ENCODE measurements around the gene DDIT3.

DDIT3 gene

DNA sequence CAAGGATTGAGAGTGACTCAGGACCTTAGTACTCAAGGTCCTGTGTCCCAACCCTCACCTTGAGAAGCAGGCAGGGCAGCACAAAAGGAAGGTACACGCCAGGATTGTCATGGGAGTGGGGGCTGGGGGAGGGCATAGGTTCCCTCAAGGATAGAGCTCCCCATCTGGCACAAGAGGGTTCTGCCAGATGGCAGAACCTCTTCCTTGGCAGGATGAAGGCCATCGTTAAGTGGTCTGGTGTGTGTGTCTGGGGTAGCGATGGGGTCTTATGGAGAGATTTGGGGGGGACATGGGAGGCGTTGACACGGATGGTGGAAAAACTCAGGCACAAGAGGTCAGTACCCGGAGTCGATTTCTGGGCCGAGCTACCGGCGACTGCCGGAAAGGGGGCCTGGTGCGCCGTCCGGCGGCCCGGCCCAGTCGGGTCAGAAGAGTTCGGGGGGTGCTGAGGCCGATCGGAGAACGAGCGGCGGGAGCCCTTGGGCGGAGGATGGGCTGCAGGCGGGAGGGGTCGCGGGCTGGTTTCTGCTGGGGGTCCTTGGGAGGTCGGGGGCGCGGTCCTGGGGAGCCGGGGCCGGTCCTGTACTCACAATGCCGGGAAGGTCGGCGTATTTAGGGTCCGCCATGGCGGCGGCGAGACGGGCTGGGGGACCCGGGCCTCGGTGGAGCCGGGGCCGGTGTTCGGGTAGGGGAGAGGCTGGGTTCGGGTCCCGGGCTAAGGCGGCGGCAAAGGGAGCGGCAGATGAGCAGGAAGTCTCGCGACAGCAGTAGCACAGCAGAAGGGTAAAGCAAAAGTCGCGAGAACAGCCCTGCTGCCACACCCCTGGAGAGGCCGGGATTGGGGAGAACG lies 26.3 kb upstream of the DDIT3 start, which contains the start of gene DCTN2:
Gene DCTN2 (minus strand): TSS at position 755 of the 850 bp plus-strand sequence. CDS start 129 bp downstream, at position 626.
- DNase-seq: peak; percentile 91 to 94

DNA sequence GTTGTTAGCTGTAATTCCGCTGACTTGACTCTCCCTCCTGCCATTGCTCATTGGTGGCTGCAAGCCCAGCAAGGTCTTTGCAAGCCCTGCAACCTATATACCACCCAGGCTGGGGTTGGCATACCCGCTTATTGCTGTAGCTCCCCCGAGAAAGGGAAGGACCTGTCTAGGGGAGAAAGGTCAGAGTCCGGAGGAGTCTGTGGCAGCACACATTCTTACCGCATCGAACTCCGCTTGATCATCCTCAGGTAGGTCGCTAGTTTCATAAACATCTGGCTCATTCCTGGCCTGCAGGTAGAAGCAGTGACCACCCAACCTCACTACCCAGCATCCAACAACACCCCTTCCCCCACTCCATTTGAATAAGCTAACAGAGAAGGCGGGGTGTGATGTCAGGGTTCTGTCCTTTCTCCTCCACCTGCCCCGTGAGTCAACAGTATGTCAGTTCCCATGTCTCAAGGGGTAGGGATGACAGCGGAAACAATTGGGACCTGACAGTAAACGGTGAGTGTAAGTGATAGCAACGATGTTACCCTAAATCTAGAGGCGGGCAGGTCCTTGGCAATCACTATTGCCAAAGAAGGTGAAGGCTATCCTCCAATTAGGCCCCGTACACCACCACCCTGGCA lies 25.6 kb upstream of the DDIT3 start:
- DNase-seq: no peak

DNA sequence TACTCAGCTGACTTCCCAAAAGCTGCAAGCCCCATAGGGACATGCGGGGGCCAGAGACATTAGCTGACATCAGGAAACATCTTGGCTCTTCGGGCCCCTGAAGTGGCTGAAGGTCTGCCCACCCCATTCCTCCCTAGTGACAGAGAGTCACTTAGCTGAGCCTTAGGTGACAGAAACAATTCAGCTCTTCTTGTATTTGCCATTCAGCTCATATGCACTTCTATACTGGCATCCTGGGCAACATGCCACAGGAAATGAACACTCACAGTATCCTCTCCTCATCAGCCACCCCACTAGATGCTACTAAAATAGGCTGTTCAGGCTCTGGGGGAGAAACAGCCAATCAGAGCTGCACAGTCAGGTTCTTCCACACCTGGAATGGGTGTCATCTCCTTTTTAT lies 23.3 kb upstream of the DDIT3 start:
- DNase-seq: no peak

- DNase-seq: no peak
These were observed 21.4 kb upstream of the DDIT3 start for GRCh38 chr12:57541717-57542116.

DNA sequence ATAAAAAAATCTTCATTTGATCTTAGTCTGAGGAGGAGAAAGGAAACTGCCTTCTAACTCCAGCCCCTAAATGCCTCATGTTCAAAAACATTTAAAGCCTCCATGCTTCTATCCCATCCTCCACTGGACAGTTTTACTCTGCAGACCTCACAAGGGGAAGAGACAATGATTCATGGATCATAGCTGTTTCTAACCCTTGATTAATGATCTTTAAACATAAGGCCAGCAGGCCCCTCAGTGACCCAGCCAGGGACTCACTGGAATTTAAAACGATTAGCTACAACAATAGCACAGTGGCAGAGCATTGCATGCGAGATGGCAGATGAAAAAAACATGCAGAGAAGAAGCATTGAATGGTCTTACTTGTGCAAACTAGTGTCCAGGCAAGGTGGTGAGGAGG lies 20.7 kb upstream of the DDIT3 start:
- no peak for DNase-seq

- no peak for DNase-seq
These were observed 18.9 kb upstream of the DDIT3 start for GRCh38 chr12:57539134-57539768.

GRCh38 chr12:57536597-57536942 lies 16.3 kb upstream of the DDIT3 start:
- DNase-seq: no peak

- no peak for DNase-seq
These were observed 15.7 kb upstream of the DDIT3 start for GRCh38 chr12:57535764-57536596.

DNA sequence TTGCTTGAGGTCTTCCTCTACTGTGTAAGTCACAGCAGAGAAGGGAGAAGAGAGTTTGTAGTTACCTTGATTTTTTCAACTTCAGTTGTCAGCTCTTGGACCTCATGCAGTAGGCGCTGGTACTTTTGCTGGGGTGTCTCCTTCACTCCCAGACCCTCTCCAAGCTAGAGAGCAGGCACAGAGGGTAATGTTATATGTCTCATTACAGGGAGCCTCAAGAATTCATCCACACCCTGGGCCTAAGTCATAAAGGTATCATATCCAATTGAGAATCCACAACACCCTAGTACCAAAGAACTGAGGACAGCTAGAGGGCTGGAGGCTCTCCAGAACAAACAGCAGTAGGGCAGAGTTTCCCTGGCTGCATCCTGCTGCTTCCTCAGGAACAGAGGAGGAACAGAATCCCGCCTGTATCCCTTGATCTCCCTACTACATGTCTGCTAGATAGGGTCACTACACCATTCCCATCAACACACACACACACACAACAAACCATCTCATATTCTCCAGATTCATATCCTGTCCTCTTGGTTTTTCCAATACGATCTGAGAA lies 14.8 kb upstream of the DDIT3 start:
- DNase-seq: no peak

DNA sequence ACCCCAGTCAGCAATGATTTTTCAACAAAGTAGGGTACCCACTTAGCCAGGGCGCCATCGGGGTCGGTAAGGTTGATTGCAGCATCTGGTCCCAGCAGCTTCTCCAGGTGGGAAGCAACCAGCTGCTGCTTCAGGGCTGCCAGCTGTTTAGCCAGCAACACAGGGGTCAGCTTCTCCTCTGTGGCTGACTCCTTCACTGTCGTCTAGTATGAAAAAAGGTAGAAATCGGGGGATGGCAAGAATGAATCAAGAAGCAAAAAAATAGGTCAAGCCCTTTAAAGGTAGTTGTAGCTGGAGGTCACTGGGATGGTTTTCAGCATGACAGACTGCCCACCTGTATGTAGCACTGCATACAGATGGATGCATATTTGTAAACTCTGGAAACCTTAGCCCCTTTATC lies 13.9 kb upstream of the DDIT3 start:
- DNase-seq: no peak

- no peak for DNase-seq
These were observed 12.8 kb upstream of the DDIT3 start for GRCh38 chr12:57533108-57533507.

DNA sequence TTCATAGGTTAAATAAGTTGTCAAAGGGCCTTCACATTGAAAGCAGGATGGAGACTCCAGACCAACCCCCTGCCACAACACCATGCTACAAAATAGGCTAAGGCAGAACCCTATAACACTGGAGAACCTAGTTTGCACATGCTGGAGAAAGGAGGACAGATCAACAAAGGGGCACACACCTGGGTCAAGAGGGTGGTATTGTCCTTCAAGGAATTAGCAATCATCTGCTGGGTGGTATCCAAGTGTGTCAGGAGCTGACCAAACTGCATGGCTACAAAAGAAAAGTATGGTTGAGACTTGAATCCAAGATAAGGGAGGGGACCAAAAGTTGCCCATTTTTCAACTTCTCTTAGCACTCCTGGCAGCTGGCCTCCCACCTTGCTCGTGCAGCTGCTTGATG lies 11.5 kb upstream of the DDIT3 start:
- DNase-seq: no peak

GRCh38 chr12:57530396-57531142 lies 10.3 kb upstream of the DDIT3 start:
- DNase-seq: no peak

GRCh38 chr12:57529831-57530230 lies 9.5 kb upstream of the DDIT3 start:
- no peak for DNase-seq

DNA sequence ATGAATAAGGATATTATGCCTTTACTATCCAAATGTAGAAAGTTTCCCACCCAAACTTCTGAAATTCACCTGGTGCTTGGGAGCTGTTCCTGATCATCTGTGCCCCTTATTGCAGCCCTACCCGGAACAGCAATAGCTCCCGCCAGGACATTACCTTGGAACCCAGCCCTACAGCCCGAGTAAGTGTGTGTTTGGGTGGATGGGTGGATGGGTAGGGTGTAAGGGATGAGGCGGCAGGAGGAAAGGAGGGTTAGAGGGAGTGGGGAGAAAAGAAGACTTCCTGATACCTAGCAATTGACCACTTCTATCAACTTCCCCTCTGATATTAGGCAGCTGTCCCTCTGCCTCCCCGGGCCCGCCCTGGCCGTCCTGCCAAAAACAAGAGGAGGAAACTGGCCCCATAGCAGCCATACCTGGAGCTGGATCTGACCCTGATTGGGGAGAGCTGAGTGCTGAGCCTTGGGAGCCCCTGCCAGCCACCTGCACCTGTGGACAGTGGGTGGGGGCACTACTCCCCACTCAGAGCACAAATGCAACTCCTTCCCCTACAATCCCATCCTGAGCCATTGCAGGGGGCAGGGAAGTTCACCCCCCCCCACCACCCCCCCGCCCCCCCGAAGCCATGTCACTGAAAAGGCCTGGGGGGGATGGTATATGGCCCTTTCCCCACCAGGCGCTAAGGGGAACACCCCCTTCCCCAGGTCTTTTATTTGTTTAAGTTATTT lies 8.7 kb upstream of the DDIT3 start:
- DNase-seq: no peak

DNA sequence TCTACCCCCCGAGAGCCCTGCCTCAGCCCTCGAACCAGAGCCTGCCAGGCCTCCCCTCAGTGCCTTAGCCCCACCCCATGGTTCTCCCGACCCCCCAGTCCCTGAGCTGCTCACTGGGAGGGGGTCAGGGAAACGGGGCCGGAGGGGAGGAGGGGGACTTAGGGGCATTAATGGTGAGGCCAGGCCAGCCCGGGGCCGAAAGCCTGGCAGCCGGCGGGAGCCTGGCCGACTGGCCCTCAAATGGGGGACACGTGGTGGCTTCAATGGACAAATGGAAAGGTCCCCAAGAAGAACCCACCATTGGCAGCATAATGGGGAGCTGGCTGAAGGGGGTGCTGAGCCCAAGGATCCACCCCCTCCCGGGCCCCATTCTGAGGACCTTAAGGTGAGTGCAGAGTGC lies 7.9 kb upstream of the DDIT3 start:
- DNase-seq: no peak

DNA sequence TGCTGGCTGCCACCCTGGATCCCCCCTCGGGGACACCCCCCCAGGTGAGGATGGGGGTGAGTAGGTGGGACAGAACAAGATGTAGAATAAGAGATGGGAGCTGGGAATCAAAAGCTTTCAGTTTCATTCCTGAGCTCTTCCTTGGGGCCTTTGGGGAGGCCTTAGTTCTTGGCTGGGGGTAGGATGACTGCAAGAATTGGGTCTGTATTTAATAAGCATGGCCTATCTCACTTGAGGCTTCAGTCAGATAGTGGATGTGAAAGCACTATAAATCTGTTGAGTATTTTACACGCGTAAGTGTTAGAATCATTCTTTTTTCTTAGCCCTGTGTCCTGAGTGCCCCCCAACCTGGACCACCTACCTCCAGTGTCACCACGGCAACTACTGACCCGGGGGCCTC lies 6.9 kb upstream of the DDIT3 start:
- DNase-seq: no peak

- no peak for DNase-seq
These were observed 6.3 kb upstream of the DDIT3 start for GRCh38 chr12:57526477-57527126.

GRCh38 chr12:57525615-57526383 lies 5.5 kb upstream of the DDIT3 start:
- DNase-seq: no peak

Measured in activated CD4-positive, alpha-beta T cell treated with anti-CD3 and anti-CD28 coated beads for 4 hours (primary cell).